Activated T-cell treated with anti-CD3 and anti-CD28 coated beads, Interleukin-2, amount 50 U/mL, for 72 hours (primary cell): ENCODE measurements around the gene C4orf54. TPM values are rescaled to one million over a fixed set of nuclear protein-coding genes. Genes with fewer than 3 reads are reported as not detected.

Experiments used
- ATAC-seq, 2 donors: fragments of 150-1000 bp; cut with Tn5 transposase; replicated peaks in 1 of 2; 2 replicates each; pipeline ENCODE4 v1.10.0; 2021; ENCODE audit warnings: moderate library complexity in 2 of 2, mild to moderate bottlenecking in 1 of 2
- DNase-seq, 2 donors: peaks; one replicate each; pipeline ENCODE4 v3.0.0; 2021 to 2022; ENCODE audit warnings: mixed read lengths in 1 of 2
- H3K27ac Mint-ChIP-seq: one replicate; pipeline ENCODE4 v1.8.0; 2022; ENCODE audit warnings: mild to moderate bottlenecking, moderate library complexity, mixed read lengths
- H3K27me3 Mint-ChIP-seq: one replicate; pipeline ENCODE4 v1.8.0; 2022; ENCODE audit warnings: low read depth, mixed read lengths
- H3K36me3 Mint-ChIP-seq, 2 donors: one replicate each; pipeline ENCODE4 v1.8.0; 2022; ENCODE audit warnings: mixed read lengths in 2 of 2, mild to moderate bottlenecking in 1 of 2; ENCODE audit not compliant: insufficient read depth in 2 of 2
- H3K4me1 Mint-ChIP-seq: one replicate; pipeline ENCODE4 v1.8.0; 2022; ENCODE audit warnings: low read depth, mixed read lengths
- H3K4me3 Mint-ChIP-seq, 2 donors: one replicate each; pipeline ENCODE4 v1.8.0; 2022; ENCODE audit warnings: mild to moderate bottlenecking in 2 of 2, mixed read lengths in 2 of 2, moderate library complexity in 2 of 2
- H3K9me3 Mint-ChIP-seq, 2 donors: one replicate each; pipeline ENCODE4 v1.8.0; 2022; ENCODE audit warnings: mixed read lengths in 2 of 2
- total RNA-seq, 2 donors: library from RNA; stranded (reverse); gene quantifications; one replicate each; pipeline ENCODE4 v1.2.3, GENCODE V29; 2022

Gene C4orf54
- total RNA-seq, 2 donors from 2014 or later = not detected

- Mint-ChIP-seq H3K36me3 (no peaks in the 10 kb centered on the region), H3K27ac (no peak overlapping the region), H3K4me3 (no peak overlapping the region), H3K9me3 (no peaks in the 10 kb centered on the region), H3K27me3 (peaks cover 14% of the 10 kb centered on the region), H3K4me1 (peaks cover 9% of the 10 kb centered on the region)
- DNase-seq (no peak), ATAC-seq (no peak)
These were observed 27.6 kb downstream of the C4orf54 start for GRCh38 chr4:99629962-99630554.

GRCh38 chr4:99628040-99628439 is 29.6 kb downstream of the C4orf54 start:
- ATAC-seq (no peak), DNase-seq (no peak)
- Mint-ChIP-seq H3K27me3 (peaks cover 12% of the 10 kb centered on the region), H3K27ac (no peak overlapping the region), H3K4me3 (no peak overlapping the region), H3K9me3 (no peaks in the 10 kb centered on the region), H3K36me3 (no peaks in the 10 kb centered on the region), H3K4me1 (peaks cover 16% of the 10 kb centered on the region)

- ATAC-seq (no peak), DNase-seq (no peak)
- Mint-ChIP-seq H3K9me3 (no peaks in the 10 kb centered on the region), H3K36me3 (no peaks in the 10 kb centered on the region), H3K4me1 (peaks cover 16% of the 10 kb centered on the region), H3K4me3 (no peak overlapping the region), H3K27me3 (no peaks in the 10 kb centered on the region), H3K27ac (no peak overlapping the region)
These were observed 32.3 kb downstream of the C4orf54 start for GRCh38 chr4:99625369-99625768.

DNA sequence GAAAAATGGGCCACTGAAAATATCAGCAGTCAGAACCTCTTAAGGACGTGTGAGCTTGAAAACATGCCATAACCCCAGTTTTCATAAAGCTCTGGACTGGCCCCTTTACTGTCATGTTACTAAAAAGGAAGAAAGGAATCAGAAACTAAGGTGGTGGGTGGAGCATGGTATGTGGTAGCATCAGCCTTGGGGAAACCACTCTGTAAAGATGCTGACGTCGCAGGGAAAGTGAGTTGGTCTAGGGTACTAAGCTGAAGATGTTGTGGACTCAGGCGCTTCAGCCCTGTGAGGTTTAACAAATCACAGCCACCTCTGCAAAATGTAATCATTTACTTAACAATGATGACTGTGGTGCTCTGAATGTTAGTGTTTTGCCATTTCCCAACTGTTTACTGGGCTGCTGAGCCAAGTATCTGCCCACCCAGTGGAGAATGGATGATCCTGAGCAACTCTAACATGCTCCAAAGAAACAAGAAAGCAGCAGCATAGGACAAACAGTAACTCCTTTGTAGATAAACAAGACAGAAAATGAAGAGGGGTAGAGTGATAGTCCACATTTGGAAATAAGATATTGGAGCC is 33.4 kb downstream of the C4orf54 start:
- peaks cover 7% of the 10 kb centered on the region for H3K4me1 Mint-ChIP-seq
- H3K27me3 Mint-ChIP-seq = peaks cover 10% of the 10 kb centered on the region
- no peaks in the 10 kb centered on the region for H3K36me3 Mint-ChIP-seq
- ATAC-seq (peak; percentile 74 to 81), DNase-seq (peak; percentile 12 to 19)
- H3K4me3 Mint-ChIP-seq = no peak overlapping the region
- peak overlapping the region; percentile 24 for H3K27ac Mint-ChIP-seq
- no peaks in the 10 kb centered on the region for H3K9me3 Mint-ChIP-seq

- H3K4me1 Mint-ChIP-seq = peaks cover 7% of the 10 kb centered on the region
- ATAC-seq = no peak
- H3K4me3 Mint-ChIP-seq = no peak overlapping the region
- no peaks in the 10 kb centered on the region for H3K36me3 Mint-ChIP-seq
- DNase-seq = no peak
- H3K9me3 Mint-ChIP-seq = no peaks in the 10 kb centered on the region
- H3K27ac Mint-ChIP-seq = no peak overlapping the region
- H3K27me3 Mint-ChIP-seq = peaks cover 19% of the 10 kb centered on the region
These were observed 35.3 kb downstream of the C4orf54 start for GRCh38 chr4:99622341-99622740.

- H3K9me3 Mint-ChIP-seq = no peaks in the 10 kb centered on the region
- no peak overlapping the region for H3K27ac Mint-ChIP-seq
- DNase-seq = no peak
- no peaks in the 10 kb centered on the region for H3K4me1 Mint-ChIP-seq
- H3K36me3 Mint-ChIP-seq = no peaks in the 10 kb centered on the region
- H3K27me3 Mint-ChIP-seq = peaks cover 21% of the 10 kb centered on the region
- ATAC-seq = no peak
- H3K4me3 Mint-ChIP-seq = no peak overlapping the region
These were observed 40.3 kb downstream of the C4orf54 start for GRCh38 chr4:99617374-99617773.

DNA sequence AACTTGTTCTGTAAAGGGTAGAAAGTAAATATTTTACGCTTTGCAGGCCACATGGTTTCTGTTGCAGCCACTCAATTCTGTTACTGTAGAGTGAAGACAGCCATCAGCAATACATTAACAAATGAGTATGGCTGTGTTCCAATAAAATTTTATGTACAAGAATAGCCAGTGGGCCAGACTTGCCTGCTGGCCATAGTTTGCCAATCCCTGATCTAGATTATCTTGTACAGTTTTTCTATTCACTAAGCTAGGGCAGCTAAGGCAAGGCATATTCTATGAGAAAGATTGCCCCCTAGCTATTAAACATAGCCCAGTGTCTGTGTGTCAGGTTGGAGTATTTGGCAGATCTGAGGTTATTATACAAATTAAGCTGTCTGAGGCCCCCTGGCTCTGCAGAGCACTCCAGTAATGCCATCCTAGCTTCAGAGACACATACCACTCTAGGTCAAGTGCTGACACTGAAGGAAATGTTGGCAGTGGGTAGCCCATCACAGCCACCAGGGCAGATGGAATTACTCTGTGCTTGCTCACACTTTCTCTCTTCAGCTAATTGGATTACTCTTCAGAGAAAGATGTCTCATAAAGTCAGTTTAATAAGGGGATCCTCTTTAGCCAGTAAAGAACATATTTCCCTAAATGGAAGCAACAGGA is 42.3 kb downstream of the C4orf54 start:
- Mint-ChIP-seq H3K36me3 (no peaks in the 10 kb centered on the region), H3K9me3 (no peaks in the 10 kb centered on the region), H3K4me1 (no peaks in the 10 kb centered on the region), H3K27ac (no peak overlapping the region), H3K4me3 (no peak overlapping the region), H3K27me3 (peaks cover 32% of the 10 kb centered on the region)
- ATAC-seq (no peak), DNase-seq (no peak)

DNA sequence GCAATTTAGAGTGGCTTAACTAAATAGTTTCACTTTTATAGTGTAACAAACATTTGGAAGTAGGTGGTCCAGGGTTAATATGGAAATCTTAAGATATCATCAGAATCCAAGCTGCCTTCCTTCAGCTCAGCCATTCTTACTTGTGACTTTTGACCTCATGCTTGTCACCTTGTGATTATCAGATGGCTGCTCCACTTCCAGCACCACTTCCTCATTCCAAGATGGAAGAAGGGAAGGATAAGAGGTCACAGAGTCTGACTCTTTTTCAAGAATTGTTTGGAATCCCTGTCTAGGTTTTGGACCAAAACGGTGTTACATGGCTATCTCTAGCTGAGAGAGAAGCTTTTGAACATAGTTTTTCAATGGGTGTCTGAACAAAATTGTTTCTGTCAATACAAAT is 43.1 kb downstream of the C4orf54 start:
- no peak overlapping the region for H3K4me3 Mint-ChIP-seq
- peaks cover 33% of the 10 kb centered on the region for H3K27me3 Mint-ChIP-seq
- DNase-seq = no peak
- H3K9me3 Mint-ChIP-seq = no peaks in the 10 kb centered on the region
- no peaks in the 10 kb centered on the region for H3K4me1 Mint-ChIP-seq
- H3K36me3 Mint-ChIP-seq = no peaks in the 10 kb centered on the region
- ATAC-seq = no peak
- H3K27ac Mint-ChIP-seq = no peak overlapping the region

DNA sequence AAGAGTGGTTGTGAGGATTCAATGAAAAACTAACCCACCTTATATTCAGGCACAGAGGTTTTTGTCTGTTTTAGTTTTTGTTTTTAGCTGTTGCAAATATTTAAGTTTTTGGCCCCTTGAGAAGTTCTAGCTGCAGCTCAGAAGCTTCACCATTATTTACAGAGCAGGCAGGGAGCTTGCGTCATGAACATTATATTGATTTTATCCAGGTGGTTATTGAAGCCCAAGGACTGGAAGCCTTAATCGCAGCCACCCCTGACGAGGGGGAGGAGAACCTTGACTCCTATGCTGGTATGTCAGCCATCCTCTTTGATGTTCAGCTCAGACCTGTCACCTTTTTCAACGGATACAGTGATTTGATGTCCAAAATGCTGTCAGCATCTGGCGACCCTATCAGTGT is 44.9 kb downstream of the C4orf54 start:
- H3K27me3 Mint-ChIP-seq = peaks cover 34% of the 10 kb centered on the region
- no peak overlapping the region for H3K27ac Mint-ChIP-seq
- H3K4me1 Mint-ChIP-seq = no peaks in the 10 kb centered on the region
- DNase-seq = no peak
- no peak for ATAC-seq
- no peaks in the 10 kb centered on the region for H3K9me3 Mint-ChIP-seq
- H3K36me3 Mint-ChIP-seq = no peaks in the 10 kb centered on the region
- no peak overlapping the region for H3K4me3 Mint-ChIP-seq

DNA sequence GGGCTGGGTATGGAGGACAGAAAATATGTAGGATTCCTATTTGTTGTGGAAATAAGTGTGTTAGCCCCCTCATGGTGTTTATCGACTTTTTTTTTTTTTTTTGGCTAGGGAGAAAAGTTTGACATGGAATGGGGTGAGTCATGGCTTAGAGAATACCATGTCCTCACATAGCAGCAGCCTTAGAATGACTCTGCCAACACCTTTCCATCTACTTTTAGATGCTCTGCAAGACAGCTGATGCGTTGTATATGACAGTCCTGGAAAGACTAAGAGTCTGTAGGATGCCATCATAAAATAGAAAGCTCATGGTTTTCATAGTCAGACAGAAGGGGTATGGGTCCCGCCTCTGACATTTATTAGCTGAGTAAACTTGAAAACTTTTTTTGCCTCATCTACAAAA is 45.3 kb downstream of the C4orf54 start:
- peaks cover 34% of the 10 kb centered on the region for H3K27me3 Mint-ChIP-seq
- H3K4me1 Mint-ChIP-seq = no peaks in the 10 kb centered on the region
- no peak overlapping the region for H3K4me3 Mint-ChIP-seq
- no peak overlapping the region for H3K27ac Mint-ChIP-seq
- no peak for ATAC-seq
- DNase-seq = no peak
- H3K36me3 Mint-ChIP-seq = no peaks in the 10 kb centered on the region
- H3K9me3 Mint-ChIP-seq = no peaks in the 10 kb centered on the region

- H3K27me3 Mint-ChIP-seq = peaks cover 32% of the 10 kb centered on the region
These were observed 46.9 kb downstream of the C4orf54 start for GRCh38 chr4:99610605-99611175.

DNA sequence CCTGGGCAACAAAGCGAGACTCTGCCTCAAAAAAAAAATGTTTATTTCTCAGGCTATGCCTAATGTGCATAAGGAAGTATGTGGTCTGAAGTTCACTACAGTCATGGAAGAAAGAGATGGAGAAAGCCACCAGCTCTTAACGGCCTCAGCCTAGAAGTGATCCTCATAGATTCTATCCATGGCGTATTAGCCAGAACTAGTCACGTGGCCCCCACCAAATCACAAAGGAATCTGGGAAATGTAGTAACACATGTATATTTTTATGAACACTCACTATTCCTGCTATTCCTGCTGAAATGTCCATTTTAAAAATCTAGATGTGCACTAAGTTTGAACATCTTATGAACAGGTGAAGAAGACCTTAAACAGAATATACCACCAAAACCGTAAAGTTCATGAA is 49.2 kb downstream of the C4orf54 start:
- H3K27me3 Mint-ChIP-seq = peaks cover 44% of the 10 kb centered on the region
- H3K4me3 Mint-ChIP-seq = no peak overlapping the region
- DNase-seq (no peak), ATAC-seq (no peak)
- no peak overlapping the region for H3K27ac Mint-ChIP-seq
- no peaks in the 10 kb centered on the region for H3K4me1 Mint-ChIP-seq
- no peaks in the 10 kb centered on the region for H3K9me3 Mint-ChIP-seq
- H3K36me3 Mint-ChIP-seq = no peaks in the 10 kb centered on the region

More at GRCh38 chr4:99610605-99611175, 46.9 kb downstream of the C4orf54 start:
- DNase-seq (no peak), ATAC-seq (no peak)
- H3K4me1 Mint-ChIP-seq = no peaks in the 10 kb centered on the region
- no peak overlapping the region for H3K27ac Mint-ChIP-seq
- H3K9me3 Mint-ChIP-seq = no peaks in the 10 kb centered on the region
- no peaks in the 10 kb centered on the region for H3K36me3 Mint-ChIP-seq
- H3K4me3 Mint-ChIP-seq = no peak overlapping the region
